ENCODE results near the gene SEMA6C.

SEMA6C gene

DNA sequence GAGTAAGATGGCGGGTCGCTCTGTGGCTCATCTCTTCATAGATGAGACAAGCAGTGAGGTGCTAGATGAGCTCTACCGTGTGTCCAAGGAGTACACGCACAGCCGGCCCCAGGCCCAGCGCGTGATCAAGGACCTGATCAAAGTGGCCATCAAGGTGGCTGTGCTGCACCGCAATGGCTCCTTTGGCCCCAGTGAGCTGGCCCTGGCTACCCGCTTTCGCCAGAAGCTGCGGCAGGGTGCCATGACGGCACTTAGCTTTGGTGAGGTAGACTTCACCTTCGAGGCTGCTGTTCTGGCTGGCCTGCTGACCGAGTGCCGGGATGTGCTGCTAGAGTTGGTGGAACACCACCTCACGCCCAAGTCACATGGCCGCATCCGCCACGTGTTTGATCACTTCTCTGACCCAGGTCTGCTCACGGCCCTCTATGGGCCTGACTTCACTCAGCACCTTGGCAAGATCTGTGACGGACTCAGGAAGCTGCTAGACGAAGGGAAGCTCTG is 12.4 kb upstream of the SEMA6C start:
- Histone ChIP-seq H3K36me3 (ENCODE audit: insufficient read depth, low read length) (peaks cover 28% of the 10 kb centered on the region), H3K4me3 (ENCODE audit: low read length) (no peak overlapping the region), H3K9ac (ENCODE audit: low read depth, low read length) (no peak overlapping the region), H3K9me3 (ENCODE audit: insufficient read depth, low read depth, low read length) (no peaks in the 10 kb centered on the region), H3K27me3 (ENCODE audit: insufficient read depth, low read length) (no peaks in the 10 kb centered on the region), H3K4me1 (ENCODE audit: insufficient read depth, low read length) (peaks cover 3% of the 10 kb centered on the region; the same call in 1 of the 2 replicates), H3K27ac (ENCODE audit: low read depth, low read length) (no peak overlapping the region)
- WGBS: 92% methylated on average over 22 of the region's 22 CpGs

DNA sequence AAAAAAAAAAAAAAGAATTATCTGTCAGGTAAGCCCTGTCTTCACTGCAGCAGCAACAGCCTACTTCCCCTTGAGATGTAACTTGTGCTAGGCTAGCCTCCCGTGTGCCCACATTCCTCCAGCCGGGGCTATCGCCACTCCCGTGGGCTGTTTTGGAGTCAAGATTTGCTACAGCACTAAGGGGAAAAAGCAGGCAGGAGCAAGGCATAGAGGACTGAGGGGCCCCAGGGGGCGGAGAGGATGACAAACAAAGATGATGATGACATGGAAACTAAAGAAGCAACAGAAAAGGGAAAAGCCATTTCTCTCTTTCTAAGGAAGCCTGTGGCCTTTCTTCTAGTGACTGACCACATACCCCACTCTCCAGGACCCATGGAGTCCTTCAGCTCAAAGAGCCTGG is 11.9 kb upstream of the SEMA6C start:
- no peak overlapping the region for H3K9ac ChIP-seq (ENCODE audit: low read depth, low read length)
- H3K27me3 ChIP-seq (ENCODE audit: insufficient read depth, low read length): no peaks in the 10 kb centered on the region
- 93% methylated on average over 5 of the region's 5 CpGs for WGBS
- no peak overlapping the region for H3K27ac ChIP-seq (ENCODE audit: low read depth, low read length)
- no peak overlapping the region for H3K4me3 ChIP-seq (ENCODE audit: low read length)
- peaks cover 28% of the 10 kb centered on the region for H3K36me3 ChIP-seq (ENCODE audit: insufficient read depth, low read length)
- H3K4me1 ChIP-seq (ENCODE audit: insufficient read depth, low read length): peaks cover 3% of the 10 kb centered on the region; the same call in 1 of the 2 replicates
- H3K9me3 ChIP-seq (ENCODE audit: insufficient read depth, low read depth, low read length): no peaks in the 10 kb centered on the region

DNA sequence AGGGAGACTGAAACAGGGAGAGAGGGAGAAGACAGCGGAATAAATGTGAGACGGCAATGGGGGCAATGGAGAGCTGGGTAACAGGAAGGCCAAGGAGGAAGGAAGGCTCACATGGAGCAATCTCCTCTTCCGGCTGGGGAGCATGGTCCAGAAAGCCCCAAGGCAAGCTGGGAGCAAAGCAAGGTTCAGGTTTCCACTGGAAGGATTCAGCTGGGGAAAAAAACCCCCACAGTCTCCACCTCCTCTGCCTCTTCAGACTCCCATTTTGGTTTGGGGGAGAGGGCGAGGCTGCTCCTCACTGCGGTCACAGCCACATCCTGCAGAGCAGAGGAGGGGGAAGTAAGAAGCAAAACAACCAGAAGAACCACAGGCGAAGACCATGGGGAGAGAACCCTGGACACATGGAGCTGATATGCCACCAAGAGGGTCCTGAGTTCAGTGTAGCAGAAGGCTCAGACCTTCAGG is 10.7 kb upstream of the SEMA6C start:
- 92% methylated on average over 6 of the region's 6 CpGs for WGBS
- Histone ChIP-seq H3K4me1 (ENCODE audit: insufficient read depth, low read length) (peaks cover 3% of the 10 kb centered on the region; the same call in 1 of the 2 replicates), H3K36me3 (ENCODE audit: insufficient read depth, low read length) (peaks cover 28% of the 10 kb centered on the region), H3K9ac (ENCODE audit: low read depth, low read length) (no peak overlapping the region), H3K27me3 (ENCODE audit: insufficient read depth, low read length) (no peaks in the 10 kb centered on the region), H3K4me3 (ENCODE audit: low read length) (no peak overlapping the region), H3K9me3 (ENCODE audit: insufficient read depth, low read depth, low read length) (no peaks in the 10 kb centered on the region), H3K27ac (ENCODE audit: low read depth, low read length) (no peak overlapping the region)

DNA sequence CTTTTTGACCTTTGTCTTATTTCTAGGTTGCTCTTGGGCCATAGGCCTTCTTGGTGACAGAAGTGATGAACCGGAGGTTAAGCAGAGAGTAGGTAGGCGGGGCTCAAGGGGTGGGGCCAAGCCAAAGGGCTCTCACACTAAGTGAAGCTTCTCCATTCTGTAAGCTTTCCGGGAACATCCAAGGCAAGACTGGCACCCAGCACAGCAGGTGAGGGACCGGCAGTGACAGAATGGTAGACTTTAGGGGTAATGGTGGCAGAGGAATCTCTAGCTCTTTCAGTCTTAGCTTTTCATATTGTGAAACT is 10.0 kb upstream of the SEMA6C start, which contains the start of gene TNFAIP8L2:
TSS of gene TNFAIP8L2 (plus strand) at position 135 of the 305 bp plus-strand sequence. CDS start 2,049 bp downstream, outside the sequence.
- Histone ChIP-seq H3K4me1 (ENCODE audit: insufficient read depth, low read length) (peaks cover 3% of the 10 kb centered on the region; the same call in 1 of the 2 replicates), H3K36me3 (ENCODE audit: insufficient read depth, low read length) (peaks cover 23% of the 10 kb centered on the region), H3K9ac (ENCODE audit: low read depth, low read length) (no peak within 1 kb of the TSS), H3K4me3 (ENCODE audit: low read length) (no peak within 1 kb of the TSS), H3K27me3 (ENCODE audit: insufficient read depth, low read length) (no peaks in the 10 kb centered on the region), H3K9me3 (ENCODE audit: insufficient read depth, low read depth, low read length) (no peaks in the 10 kb centered on the region), H3K27ac (ENCODE audit: low read depth, low read length) (no peak within 1 kb of the TSS)
- 60% methylated on average over 4 of the region's 4 CpGs for WGBS

DNA sequence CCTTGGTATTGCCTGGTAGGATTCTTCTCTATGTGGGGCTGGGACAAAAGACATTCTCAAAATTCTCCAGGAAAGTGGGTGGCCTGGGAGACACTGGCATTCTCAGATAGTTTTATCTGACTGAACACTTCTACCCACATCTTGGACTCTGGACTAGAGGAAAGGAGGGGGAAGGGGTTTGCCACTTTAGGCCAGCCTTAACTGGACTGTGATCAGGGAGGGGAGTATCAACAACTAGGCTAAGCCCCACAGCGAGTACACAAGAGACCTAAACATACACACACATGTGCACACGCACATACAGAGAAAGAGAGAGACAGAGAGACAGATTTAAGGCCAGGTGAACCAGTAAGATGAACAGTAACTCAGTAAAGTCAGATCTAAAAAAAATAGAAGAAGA is 1.2 kb upstream of the SEMA6C start:
- 100% methylated on average over 1 of the region's 2 CpGs for WGBS
- Histone ChIP-seq H3K4me3 (ENCODE audit: low read length) (no peak overlapping the region), H3K27ac (ENCODE audit: low read depth, low read length) (no peak overlapping the region), H3K4me1 (ENCODE audit: insufficient read depth, low read length) (peaks cover 28% of the 10 kb centered on the region), H3K27me3 (ENCODE audit: insufficient read depth, low read length) (peaks cover 30% of the 10 kb centered on the region), H3K36me3 (ENCODE audit: insufficient read depth, low read length) (no peaks in the 10 kb centered on the region), H3K9me3 (ENCODE audit: insufficient read depth, low read depth, low read length) (no peaks in the 10 kb centered on the region), H3K9ac (ENCODE audit: low read depth, low read length) (no peak overlapping the region)

DNA sequence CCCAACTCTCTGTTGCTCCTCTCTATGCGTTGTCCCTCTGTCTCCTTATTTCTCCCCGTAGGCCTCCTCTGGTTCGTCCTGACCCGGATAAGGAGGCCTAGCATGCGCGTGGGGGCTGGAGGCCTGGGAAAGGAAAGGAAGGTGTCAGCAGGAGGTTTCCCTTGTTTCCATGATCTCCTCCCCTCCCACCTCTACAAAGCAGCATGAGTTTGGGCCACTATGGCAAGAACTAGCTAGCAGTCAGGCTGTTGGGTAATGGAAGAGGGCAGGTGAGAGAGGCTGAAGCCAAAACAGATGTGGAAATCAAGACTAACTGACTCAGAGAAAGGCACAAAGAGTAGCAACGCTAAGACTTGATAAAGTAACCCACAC is 687 bp upstream of the SEMA6C start:
- Histone ChIP-seq H3K9me3 (ENCODE audit: insufficient read depth, low read depth, low read length) (no peaks in the 10 kb centered on the region), H3K4me3 (ENCODE audit: low read length) (peak overlapping the region; percentile 85), H3K27me3 (ENCODE audit: insufficient read depth, low read length) (peaks cover 30% of the 10 kb centered on the region), H3K9ac (ENCODE audit: low read depth, low read length) (peak overlapping the region; percentile 3; the same call in 1 of the 2 replicates), H3K27ac (ENCODE audit: low read depth, low read length) (no peak overlapping the region), H3K36me3 (ENCODE audit: insufficient read depth, low read length) (no peaks in the 10 kb centered on the region), H3K4me1 (ENCODE audit: insufficient read depth, low read length) (peaks cover 28% of the 10 kb centered on the region)
- WGBS: 10% methylated on average over 4 of the region's 7 CpGs

DNA sequence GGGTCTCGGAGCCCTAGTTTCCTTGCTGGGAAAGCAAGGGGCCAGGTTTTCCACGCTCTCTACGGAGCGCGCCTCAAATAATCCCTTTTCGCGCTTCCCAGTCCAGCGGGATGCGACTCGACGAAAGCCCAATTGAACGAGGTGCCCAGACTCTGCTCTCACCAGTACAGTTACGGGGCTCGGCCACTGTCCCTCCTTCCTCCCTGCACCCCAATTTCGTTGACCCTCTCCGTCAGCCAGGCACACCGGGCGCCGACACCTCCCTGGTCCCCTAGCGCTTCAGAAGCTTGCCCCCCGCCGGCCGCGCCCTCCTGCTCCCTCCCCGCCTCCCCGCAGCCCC is 389 bp downstream of the SEMA6C start:
- Histone ChIP-seq H3K36me3 (ENCODE audit: insufficient read depth, low read length) (no peaks in the 10 kb centered on the region), H3K9me3 (ENCODE audit: insufficient read depth, low read depth, low read length) (no peaks in the 10 kb centered on the region), H3K27ac (ENCODE audit: low read depth, low read length) (no peak overlapping the region), H3K27me3 (ENCODE audit: insufficient read depth, low read length) (peaks cover 30% of the 10 kb centered on the region), H3K4me1 (ENCODE audit: insufficient read depth, low read length) (peaks cover 28% of the 10 kb centered on the region), H3K4me3 (ENCODE audit: low read length) (peak overlapping the region; percentile 85), H3K9ac (ENCODE audit: low read depth, low read length) (peak overlapping the region; percentile 65)
- WGBS: under 1% methylated on average over 26 of the region's 26 CpGs

DNA sequence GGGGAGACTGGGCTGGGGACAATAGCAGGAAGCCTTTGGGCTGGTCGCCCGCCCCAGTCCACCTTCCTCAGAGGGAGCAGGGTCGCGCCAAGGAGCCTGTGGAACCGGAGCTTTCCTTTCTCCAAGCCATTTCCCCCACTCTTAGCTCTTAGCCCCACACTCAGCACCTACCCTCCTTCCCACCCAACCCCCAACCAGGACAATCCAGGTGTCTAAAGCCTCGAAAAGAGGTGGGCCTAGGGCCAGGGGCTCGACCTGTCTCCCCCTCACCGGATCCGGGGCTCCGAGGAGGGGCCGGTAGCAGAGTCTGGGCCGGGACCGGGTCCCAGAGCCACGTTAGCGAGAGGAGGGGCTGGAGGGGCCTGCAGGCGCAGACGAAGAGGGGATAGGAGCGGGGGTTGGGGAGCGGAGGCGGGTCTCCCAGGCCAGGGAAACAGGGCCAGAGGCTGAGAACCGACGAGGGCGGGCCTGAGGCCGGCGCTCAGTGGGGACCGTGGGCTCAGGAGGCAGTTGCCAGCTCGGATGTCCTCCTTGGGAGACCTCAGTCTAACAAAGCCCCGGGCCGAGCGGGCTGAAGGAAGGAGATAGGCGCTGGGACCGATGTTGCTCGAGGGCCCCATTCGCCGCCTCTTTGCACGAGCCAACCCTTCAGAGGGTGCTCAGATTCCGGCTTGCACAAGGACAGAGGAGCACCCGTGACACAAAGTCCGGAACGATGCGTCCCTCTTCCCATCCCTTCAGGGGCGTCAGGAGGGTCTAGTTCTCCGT is 943 bp downstream of the SEMA6C start:
- H3K4me1 ChIP-seq (ENCODE audit: insufficient read depth, low read length): peaks cover 28% of the 10 kb centered on the region
- H3K27ac ChIP-seq (ENCODE audit: low read depth, low read length): no peak overlapping the region
- no peaks in the 10 kb centered on the region for H3K36me3 ChIP-seq (ENCODE audit: insufficient read depth, low read length)
- no peaks in the 10 kb centered on the region for H3K9me3 ChIP-seq (ENCODE audit: insufficient read depth, low read depth, low read length)
- peak overlapping the region; percentile 85 for H3K4me3 ChIP-seq (ENCODE audit: low read length)
- H3K9ac ChIP-seq (ENCODE audit: low read depth, low read length): peak overlapping the region; percentile 65
- H3K27me3 ChIP-seq (ENCODE audit: insufficient read depth, low read length): peaks cover 30% of the 10 kb centered on the region
- 6% methylated on average over 43 of the region's 43 CpGs for WGBS

DNA sequence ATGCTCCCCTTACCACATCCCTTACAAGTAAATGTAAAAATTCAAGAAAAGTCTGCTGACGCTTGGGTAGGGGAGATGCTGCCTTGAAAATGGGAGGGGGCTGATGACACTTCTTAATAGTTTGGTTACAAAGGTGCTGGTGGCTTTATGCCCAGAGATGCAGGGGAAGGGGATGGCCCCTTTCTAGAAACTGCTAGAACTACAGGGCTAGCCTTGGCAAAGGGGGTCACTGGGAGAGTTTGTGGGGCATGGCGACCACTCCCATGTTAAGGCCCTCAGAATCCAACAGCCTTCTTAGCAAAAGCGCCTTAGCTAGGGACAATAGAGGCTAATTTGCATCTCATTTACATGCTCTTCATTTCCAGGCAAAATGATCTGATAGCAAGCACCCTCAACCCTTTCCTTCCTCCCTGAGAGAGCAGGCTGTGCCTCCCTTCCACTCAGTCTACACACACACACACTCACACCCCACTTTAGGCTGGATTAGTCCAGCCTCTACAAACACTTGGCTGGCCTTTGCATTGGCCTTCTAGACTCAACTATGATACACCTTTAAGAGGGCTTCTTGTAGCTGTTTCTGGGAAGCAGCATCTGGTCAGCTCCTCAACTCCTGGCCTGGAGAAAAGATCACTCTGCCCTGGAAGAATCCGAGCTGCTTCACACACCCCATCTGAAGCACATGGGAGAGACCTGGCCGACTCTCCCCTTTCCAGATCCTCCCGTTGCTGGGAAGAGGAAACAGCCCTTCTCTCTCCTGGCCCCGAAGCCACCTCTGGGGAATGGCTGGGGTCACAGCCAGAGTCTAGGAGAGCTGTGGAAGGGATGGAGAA is 1.7 kb downstream of the SEMA6C start:
- H3K9me3 ChIP-seq (ENCODE audit: insufficient read depth, low read depth, low read length): no peaks in the 10 kb centered on the region
- H3K27me3 ChIP-seq (ENCODE audit: insufficient read depth, low read length): peaks cover 30% of the 10 kb centered on the region
- peak overlapping the region; percentile 85 for H3K4me3 ChIP-seq (ENCODE audit: low read length)
- H3K4me1 ChIP-seq (ENCODE audit: insufficient read depth, low read length): peaks cover 28% of the 10 kb centered on the region
- WGBS: 51% methylated on average over 7 of the region's 7 CpGs
- H3K27ac ChIP-seq (ENCODE audit: low read depth, low read length): no peak overlapping the region
- H3K9ac ChIP-seq (ENCODE audit: low read depth, low read length): peak overlapping the region; percentile 46; the same call in 1 of the 2 replicates
- H3K36me3 ChIP-seq (ENCODE audit: insufficient read depth, low read length): peaks cover 5% of the 10 kb centered on the region; the same call in 1 of the 2 replicates

DNA sequence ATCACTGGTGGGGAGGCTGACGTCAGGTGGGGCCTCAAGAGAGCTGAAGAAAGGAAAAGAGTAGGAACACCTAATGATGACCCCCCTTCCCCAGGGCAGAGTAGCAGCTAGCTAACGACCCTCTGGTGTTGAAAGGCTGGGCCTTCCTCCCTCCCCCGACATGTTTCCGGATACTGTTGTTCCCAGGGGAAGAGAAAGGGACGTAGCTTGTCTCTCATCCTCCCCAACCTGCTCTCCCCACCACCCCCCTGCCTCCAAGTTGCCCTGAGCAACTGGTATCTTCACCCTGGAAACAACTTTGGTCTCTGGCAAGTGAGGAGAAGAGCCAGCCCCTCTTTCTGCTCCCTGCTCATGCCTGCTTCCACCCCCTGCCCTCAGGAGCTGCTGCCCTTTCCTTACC is 2.4 kb downstream of the SEMA6C start:
- Histone ChIP-seq H3K36me3 (ENCODE audit: insufficient read depth, low read length) (peaks cover 9% of the 10 kb centered on the region), H3K27me3 (ENCODE audit: insufficient read depth, low read length) (peaks cover 30% of the 10 kb centered on the region), H3K9me3 (ENCODE audit: insufficient read depth, low read depth, low read length) (no peaks in the 10 kb centered on the region), H3K9ac (ENCODE audit: low read depth, low read length) (no peak overlapping the region), H3K4me3 (ENCODE audit: low read length) (no peak overlapping the region; the same call in 1 of the 2 replicates), H3K4me1 (ENCODE audit: insufficient read depth, low read length) (peaks cover 28% of the 10 kb centered on the region), H3K27ac (ENCODE audit: low read depth, low read length) (no peak overlapping the region)
- WGBS: 45% methylated on average over 4 of the region's 5 CpGs

DNA sequence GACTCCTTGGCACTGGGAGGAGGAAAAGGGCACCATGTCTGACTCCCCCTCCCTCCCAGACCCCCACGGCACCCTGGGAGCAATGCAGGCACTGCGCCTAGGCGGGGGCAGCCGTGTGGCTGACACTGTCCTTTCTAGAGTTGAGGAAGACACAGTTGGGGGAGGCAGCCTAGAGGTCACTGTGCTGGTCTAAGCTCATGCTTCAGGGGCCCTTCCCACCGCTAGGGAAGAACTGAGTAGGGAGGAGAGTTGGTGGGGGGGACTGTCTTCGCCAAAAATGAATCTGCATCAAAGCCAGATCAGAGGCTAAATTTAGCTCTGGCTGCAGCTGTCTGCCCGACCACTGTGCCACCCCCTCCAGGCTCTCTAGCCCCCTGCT is 3.4 kb downstream of the SEMA6C start:
- H3K27me3 ChIP-seq (ENCODE audit: insufficient read depth, low read length): peaks cover 24% of the 10 kb centered on the region
- no peak overlapping the region for H3K9ac ChIP-seq (ENCODE audit: low read depth, low read length)
- 55% methylated on average over 7 of the region's 7 CpGs for WGBS
- peaks cover 11% of the 10 kb centered on the region for H3K36me3 ChIP-seq (ENCODE audit: insufficient read depth, low read length)
- H3K4me3 ChIP-seq (ENCODE audit: low read length): no peak overlapping the region
- no peak overlapping the region for H3K27ac ChIP-seq (ENCODE audit: low read depth, low read length)
- H3K4me1 ChIP-seq (ENCODE audit: insufficient read depth, low read length): peaks cover 28% of the 10 kb centered on the region
- no peaks in the 10 kb centered on the region for H3K9me3 ChIP-seq (ENCODE audit: insufficient read depth, low read depth, low read length)

All from HUES64 (cell line).